Raji (cell line): Measurements from ENCODE around the gene C15orf39.
"Not testable (repeated sequence)": the region's sequence is repeated elsewhere in the genome, so short reads cannot be mapped to it uniquely, and the experiment has no call there.

Source experiments
- POLR2A ChIP-seq: IDR thresholded peaks from 2 replicates; pipeline ENCODE4 v1.6.1; 2011; ENCODE audit warnings: low read depth, low read length, control low read depth; ENCODE audit not compliant: insufficient read depth

Gene C15orf39

DNA sequence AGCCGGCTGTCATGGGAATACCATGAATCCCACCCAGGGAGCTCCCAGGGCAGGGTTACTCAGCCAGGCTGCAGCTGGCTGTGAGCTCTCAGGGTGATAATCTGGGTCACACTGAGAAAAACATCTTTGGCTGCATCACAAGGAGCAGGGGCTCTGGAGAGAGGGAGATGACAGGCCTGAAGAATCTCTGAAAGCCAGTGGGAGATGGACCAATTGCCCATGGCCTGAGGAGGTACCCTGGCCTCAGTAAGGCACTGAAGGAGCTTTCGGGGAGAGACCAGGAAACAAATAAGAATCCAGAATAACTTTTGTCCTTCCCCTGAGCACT is 28.3 kb downstream of the C15orf39 start:
- TF ChIP-seq POLR2A = no peak

DNA sequence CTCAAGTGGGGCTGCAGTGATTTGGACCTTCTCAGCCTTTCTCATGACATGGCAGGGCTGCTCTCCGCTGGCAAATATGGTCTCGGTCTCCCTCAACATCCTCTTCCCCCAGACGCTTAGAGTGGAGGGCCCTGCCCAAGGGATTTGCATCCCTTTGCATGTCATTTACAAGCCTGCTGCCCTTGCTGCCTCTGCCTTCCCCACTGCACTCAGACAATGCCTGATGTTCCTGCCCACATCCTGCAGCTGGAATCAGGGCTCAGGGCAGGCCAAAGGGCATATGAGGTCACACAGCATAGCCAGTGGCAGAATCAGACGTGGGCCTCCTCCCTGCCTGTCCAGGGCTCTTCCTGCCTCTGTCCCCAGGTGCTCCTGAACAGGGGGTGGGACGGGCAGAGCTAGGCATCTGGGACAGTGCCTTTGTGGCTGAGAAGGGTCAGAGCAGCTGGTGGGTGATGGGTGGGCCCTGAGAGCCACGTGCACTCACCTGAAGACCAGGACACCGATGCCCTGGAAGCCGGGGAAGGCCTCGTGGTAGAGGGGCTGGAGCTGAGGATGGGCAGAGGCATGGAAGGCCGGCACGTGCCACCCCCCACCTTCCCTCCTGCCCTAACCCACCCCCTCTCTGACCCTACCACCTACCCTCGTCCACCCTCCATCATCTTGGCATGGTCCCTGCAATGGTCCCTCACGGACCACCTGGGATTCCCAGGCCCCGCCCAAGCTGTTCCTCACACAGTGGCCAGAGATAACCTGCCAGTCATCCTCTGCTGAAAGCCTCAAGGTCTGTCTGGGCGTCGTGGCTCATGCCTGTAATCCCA is 29.1 kb downstream of the C15orf39 start:
- TF ChIP-seq POLR2A = no peak

GRCh38 chr15:75231836-75232235 is 30.2 kb downstream of the C15orf39 start:
- TF ChIP-seq POLR2A = no peak

GRCh38 chr15:75232252-75232813 is 30.7 kb downstream of the C15orf39 start:
- TF ChIP-seq POLR2A = no peak

DNA sequence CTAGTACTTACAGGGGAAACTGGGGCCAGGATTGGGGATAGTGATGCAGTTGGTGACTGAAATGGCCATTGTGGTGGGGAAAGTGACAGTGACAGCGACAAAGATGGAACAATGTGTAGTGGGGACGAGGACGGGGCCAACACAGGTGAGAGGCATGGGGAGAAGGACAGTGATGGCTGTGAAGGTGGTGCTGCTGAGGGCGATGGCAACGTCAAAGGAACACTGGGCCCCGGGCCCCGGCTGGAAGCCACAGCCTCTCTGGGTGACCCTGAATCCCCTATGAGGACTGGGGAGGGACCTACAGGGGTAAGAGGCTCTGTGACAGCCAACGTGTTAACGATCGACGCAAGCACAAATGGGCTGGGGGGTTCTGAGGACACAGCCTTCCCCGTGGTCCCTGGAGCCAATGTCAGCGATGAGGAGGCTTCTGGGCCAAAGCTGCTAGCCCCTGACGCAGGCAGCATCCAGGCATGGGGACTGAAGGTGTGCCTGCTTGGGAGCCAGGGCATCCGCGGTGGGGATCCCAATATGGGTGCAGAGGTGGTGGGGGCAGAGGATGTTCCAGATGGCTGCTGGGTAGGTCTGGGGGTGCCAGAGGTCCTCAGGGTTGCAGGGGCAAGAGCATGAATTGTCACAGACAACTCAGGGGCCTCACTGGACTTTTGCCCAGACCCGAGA is 31.3 kb downstream of the C15orf39 start:
- TF ChIP-seq POLR2A = no peak

- no peak for TF ChIP-seq POLR2A
Measured at GRCh38 chr15:75233504-75234190, 32.0 kb downstream of the C15orf39 start.

GRCh38 chr15:75234191-75234810 is 32.6 kb downstream of the C15orf39 start:
- no peak for TF ChIP-seq POLR2A

DNA sequence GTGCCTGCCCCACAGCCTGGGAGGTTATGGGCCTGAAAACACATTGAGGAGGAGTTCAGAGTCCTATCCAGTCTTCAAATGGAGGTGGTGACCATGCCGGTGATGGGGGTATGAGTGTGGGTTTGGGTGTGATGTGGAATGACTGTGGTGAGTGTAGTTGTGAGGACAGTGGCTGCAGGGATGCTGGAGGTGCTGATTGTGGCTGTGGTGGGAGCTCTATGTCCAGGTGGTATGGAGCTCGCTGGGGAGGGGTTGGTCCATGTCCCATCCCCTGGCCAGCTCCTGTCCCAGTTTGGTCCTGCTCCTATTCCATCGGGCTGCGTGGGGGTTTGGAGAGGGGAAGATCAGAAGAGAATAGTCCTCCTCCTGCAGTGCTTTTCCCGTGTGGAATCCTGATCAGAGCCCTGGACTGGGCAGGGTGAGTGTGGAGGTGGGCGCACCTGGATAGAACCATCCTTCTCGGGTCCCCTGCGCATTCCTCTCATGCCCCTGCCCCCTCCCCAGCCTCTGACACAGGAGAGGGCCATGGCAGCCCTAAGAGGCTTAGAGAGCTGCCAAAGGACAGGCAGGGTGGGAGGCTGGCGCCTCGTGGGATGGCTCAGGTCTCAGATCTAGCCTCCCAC is 33.5 kb downstream of the C15orf39 start:
- TF ChIP-seq POLR2A = no peak

DNA sequence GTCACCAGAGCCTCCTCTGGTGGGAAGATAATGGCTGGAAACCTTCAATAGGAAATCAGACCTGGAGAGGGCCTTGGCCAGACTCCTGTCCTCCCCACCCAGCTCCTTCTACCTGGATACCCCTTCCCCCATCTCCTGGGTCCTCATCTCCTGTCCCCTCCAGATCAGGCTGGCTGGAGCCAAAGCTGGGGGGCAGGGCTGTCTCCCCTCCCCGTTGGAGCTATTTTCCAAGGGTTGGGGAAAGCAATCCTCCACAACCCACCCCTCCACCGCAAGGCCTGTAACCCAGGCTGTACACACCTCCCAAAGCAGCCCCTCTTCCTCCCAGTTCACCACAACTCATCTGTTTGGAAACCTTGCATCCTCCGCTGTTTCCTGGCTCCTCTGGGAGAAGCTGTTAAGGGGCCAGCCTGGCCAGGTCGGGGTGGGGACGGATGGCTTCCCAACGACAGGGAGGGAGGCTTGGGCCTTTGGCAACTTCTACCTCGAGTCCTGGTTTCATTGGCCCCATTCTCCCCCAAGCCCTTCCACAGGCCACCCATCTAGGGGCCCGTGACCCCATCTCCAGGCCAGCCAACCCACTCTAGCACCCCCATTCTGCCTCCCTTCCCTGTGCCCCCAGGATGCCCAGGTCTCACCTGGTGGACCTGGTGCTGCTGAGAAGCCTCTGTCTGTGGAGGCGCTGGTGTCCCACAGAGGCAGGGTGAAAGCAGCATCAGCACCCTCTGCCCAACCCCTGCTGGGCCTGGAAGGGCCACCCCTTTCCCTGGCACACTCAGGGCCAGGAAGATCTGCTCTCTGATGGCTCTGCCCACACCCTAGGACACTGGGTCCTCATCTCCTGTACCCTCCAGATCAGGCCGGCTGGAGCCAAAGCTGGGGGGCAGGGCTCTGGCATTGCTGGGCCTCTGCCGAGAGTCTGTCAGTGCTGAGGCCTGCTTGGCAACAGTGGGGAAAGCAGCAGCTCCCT is 34.4 kb downstream of the C15orf39 start:
- no peak for TF ChIP-seq POLR2A

GRCh38 chr15:75237316-75237982 is 35.8 kb downstream of the C15orf39 start:
- no peak for TF ChIP-seq POLR2A

GRCh38 chr15:75238150-75238549 is 36.5 kb downstream of the C15orf39 start:
- no peak for TF ChIP-seq POLR2A

DNA sequence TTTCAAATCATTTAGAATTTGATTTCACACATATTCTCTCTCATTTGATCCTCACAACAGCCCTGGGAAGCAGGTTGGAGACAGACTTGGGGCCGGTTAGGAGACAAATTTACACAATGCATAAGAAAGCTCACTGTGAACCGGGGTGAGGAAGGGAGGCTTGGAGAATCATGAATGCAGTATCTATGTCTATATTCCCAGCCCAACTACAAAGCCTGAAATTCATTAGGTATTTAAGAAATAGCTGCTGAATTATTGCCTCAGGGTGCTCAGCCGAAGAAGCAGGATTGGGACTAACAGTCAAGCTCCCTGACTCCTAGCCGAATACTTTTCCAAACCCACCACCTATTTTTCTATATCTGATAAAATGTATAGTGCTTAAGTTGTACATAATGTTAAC is 48.0 kb downstream of the C15orf39 start:
- no peak for TF ChIP-seq POLR2A

DNA sequence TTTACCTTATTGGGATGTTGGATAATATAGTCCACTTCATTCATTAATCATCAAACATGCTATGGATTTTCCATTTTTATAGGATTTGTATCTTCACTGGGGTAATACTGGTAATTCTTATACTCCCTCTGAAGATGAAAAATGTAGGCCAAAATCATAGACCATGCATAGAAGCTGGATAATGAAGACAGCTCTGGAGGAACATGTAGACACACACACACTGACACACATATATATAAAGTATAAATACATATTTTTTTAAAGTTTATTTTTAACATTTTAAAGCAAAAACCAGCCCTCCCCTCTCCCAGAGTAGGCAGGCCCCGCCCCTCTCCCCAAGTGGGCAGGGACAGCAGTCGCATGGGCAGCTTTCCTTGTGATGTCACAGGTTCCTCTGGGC is 56.4 kb downstream of the C15orf39 start, which contains the start of gene GOLGA6C:
Gene GOLGA6C, plus strand, starts transcription at position 301 of the 400 bp plus-strand sequence. CDS start 265 bp downstream, outside the sequence.
- TF ChIP-seq POLR2A = not testable (repeated sequence)
